Measurements from ENCODE around the gene TNRC6C.
"Not testable (repeated sequence)": the region's sequence is repeated elsewhere in the genome, so short reads cannot be mapped to it uniquely, and the experiment has no call there.

Gene TNRC6C

GRCh38 chr17:77930780-77931768, 27.4 kb upstream of the TNRC6C start:
- no peak for DNase-seq

GRCh38 chr17:77933777-77934398, 24.6 kb upstream of the TNRC6C start:
- no peak for DNase-seq

DNA sequence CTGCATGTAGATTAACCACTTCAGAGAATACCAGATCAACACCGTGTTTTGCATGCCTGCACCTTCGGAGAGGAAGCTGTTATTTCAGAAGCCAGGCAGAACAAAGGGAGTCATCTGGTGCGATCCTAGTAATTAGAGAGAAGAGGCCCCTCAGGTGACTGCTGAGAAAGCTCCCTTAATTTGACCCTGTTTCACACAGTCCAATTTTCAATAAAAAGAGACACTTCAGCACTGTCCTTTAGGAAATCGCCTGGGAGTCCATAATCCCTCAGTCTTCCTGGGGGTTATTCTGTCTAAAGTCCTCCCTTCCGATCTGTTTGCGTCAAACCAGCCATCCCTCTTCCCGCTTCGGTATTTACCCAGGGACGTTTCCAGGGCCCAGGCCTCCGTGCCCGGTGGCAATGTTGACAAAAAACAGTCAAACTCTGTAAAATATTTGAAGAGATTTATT, 23.4 kb upstream of the TNRC6C start:
- DNase-seq: no peak

DNA sequence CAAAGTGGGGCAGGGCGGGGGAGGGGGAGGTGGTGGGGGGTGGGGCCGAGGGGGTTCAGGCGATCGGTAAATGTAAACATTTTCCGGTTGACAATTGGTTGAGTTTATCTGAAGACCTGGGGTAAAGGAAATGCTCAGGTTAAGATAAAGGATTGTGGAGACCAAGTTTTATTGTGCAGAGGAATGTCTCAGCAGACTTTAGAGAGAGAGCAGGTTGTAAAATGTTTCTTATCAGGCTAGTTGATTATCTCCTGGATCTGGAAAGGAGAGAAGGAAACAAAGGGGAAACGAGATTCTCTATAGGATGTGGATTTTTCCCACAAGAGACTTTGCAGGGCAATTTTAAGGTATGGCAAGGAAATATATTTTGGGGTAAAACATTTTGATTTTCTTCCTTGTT, 22.8 kb upstream of the TNRC6C start:
- not testable (repeated sequence) for DNase-seq

- no peak for DNase-seq
Observed at GRCh38 chr17:77936881-77937280, 21.6 kb upstream of the TNRC6C start.

- no peak for DNase-seq
Observed at GRCh38 chr17:77941004-77941403, 17.5 kb upstream of the TNRC6C start.

- DNase-seq: no peak
Observed at GRCh38 chr17:77942112-77942988, 16.2 kb upstream of the TNRC6C start.

DNA sequence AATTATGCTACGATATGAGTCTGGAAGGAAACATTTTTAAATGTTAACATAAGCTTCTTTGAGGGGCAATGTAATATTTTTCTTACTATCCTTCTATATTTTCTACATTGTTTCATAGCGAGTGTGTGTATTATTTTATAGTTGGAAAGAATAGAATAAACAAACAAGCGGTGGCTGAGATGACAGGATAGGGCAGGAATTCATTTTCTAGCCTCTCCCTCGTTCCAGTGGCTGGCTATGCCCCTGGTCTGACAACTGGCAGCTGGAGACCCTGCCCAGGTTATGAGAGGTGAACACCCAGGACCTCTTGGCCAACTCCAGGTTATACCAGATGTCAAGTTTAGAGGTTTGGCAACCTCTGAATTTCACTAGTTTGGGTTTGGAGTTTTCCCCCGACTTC, 14.5 kb upstream of the TNRC6C start:
- DNase-seq: no peak

DNA sequence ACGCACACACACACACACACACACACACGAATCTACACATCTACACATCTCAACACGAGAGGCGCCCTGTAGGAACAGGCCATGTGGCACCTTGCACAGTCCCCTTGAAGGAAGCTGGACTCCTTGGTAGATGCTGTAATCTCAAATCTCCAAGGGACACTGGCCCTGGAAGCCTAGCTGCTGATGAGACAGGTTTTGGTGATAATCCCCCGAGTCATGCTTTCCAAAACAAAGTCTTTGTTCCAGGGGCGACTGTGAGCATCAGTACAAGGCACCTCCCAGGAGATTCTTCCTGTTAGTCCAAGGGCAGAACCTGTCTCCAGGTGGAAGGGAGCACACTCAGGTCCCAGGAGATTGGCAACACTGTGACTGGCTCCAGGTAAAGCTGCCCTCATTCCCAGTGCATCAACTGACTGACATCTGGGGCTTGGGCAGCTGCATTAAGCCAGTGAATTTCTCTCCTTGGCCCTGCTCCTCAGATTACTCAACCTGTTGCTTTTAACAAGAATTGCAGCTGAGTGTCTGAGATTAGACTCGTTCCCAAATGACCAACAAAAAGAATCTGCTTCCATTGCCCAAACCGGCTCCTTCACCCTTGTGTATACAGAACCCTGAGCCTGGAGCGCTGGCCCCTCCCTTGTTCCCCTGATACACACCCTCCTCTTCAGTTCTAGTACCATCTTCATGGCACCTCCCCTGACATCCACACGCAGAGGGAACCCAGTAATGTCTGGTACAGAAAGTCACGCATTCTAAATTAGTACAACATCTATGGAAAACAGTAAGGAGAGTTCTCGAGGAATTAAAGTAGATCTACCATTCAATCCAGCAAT, 13.9 kb upstream of the TNRC6C start:
- no peak for DNase-seq

DNA sequence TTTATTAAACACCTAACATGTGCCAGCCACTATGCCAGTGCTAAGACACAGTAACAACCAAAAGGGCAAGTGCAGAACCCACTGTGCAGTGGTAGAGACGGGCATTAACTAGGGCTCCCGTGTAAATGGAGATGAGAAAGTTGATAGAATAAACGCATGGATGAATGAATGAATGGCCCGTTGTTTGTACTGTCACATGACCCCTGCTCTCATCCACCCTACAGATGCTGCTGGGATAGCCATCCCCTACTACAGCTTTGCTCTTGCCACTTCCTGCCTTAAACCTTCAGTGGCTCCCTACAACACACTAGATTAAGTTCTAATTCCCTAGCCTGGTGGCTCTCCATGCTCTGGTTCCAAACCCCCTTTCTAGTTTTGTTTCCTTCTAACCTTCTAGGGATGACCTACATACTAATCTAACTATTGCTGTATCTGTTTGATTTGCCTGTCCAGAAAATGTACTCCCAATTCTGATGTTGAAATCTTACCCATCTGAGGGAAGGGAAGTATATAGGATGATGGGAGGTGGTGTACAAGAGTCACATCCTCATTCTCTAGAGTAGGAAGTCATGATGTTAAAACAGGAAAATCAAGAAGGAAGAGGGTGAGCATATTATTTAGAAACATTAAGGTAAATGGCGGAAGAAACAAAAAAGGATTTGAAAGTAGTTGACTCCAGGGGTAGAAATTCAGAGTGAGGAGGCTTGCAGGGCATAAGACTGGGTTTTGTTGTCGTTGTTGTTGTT, 11.4 kb upstream of the TNRC6C start:
- no peak for DNase-seq

DNA sequence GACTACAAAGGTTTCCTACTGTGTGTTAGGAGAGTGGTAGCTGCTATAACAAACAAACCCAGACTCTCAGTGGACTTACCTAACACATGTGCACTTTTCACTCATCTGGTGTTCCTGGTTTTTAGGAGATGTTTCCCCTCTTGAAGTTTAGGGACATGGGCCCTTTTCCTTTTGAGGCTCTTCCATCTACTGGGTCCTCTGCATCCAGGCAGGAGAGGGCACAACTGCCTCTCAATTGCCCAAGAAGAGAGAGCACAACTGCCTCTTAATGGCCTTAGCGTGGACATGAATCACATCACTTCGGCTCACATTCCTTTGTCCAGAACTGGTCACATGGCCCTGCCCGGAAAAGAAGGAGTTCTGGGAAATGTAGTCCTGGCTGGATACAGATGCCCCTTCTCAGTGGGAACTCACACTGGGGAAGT, 9.8 kb upstream of the TNRC6C start:
- no peak for DNase-seq

GRCh38 chr17:77951123-77951522, 7.4 kb upstream of the TNRC6C start:
- DNase-seq: no peak

- no peak for DNase-seq
Observed at GRCh38 chr17:77952368-77952767, 6.1 kb upstream of the TNRC6C start.

DNA sequence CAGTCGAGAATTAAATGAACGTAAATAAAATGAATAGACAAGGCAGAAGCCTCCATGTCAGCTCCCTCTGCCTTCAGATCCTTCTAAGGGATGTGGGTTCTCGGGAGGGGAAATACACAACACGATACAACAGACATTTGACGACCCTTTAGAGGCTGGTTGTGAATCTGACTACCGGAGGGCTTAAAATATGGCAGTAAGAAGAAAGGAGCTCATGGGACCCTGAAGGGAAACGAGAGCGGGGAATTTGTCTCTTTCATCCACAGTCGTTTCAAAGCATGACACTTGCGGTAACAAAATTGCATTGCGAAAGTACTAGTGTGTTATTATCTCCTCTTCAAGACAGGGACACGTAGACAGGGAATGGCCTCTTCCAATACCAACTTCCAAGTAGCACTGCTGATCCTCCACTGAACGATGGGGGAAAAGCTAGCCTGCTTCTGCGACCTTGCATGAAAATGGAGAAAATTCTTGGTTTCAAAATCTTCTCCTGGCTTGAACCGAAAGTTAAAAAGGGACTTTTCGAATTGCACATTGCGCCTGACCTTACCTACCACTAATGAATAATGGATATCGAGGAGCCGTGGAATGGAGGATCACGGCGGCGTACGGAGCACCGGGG, 1.2 kb upstream of the TNRC6C start:
- DNase-seq: no peak

GRCh38 chr17:77958716-77959125, 218 bp downstream of the TNRC6C start:
- DNase-seq: no peak

GRCh38 chr17:77959126-77959925, 823 bp downstream of the TNRC6C start:
- DNase-seq: peak; percentile 38

- DNase-seq: no peak
Observed at GRCh38 chr17:77959926-77960521, 1.5 kb downstream of the TNRC6C start.

GRCh38 chr17:77961741-77962140, 3.2 kb downstream of the TNRC6C start:
- no peak for DNase-seq

GRCh38 chr17:77962348-77962747, 3.8 kb downstream of the TNRC6C start:
- no peak for DNase-seq

DNA sequence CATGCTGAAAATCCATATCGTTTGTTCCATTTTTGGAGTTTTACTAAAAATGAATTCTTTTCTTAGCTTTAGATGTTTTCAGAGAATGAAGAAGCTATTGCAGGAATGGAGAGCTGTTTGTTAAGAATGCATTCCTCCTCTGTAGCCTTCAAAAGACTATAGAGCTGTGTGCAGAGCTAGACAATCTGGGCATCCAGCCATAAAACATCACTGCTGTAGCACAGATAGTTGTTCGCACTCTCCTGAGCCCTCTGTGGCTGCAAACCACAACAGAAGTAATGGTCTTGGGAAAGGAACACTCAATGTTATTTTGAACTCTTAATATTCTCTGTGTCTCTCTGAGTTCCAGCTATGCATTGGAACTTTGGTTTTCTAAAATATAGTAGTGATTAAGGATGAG, 4.9 kb downstream of the TNRC6C start:
- DNase-seq: peak; percentile 89
